Tibial nerve (tissue), 4 donors: ENCODE results near the gene SYT1. TPM values are rescaled to one million over a fixed set of nuclear protein-coding genes. Genes with fewer than 3 reads are reported as not detected.

Experiments used
- DNase-seq, 2 donors: peaks; one replicate each; pipeline ENCODE4 v3.0.0-alpha.2; 2019; ENCODE audit warnings: low spot score in 2 of 2
- H3K27ac ChIP-seq, 4 donors: fragments of 200-600 bp; sonication (generic) in 3 of 4; one replicate each; pipeline ENCODE4 v1.5.1; 2017 to 2019; ENCODE audit warnings: mild to moderate bottlenecking in 1 of 4
- H3K27me3 ChIP-seq, 2 donors: fragments of 200-600 bp; sonication (generic) in 1 of 2; one replicate each; pipeline versions ENCODE4 v1.5.1 to v1.6.0; 2017 to 2019
- H3K36me3 ChIP-seq, 3 donors: fragments of 200-600 bp; sonication (generic); one replicate each; pipeline ENCODE4 v1.5.1; 2018 to 2019
- H3K4me1 ChIP-seq, 4 donors: fragments of 200-600 bp; sonication (generic) in 3 of 4; one replicate each; pipeline ENCODE4 v1.5.1; 2017 to 2019
- H3K4me3 ChIP-seq, 4 donors: fragments of 200-600 bp; sonication (generic) in 3 of 4; one replicate each; pipeline ENCODE4 v1.5.1; 2017 to 2019; ENCODE audit warnings: mild to moderate bottlenecking in 1 of 4, moderate library complexity in 1 of 4
- H3K9me3 ChIP-seq, 4 donors: fragments of 200-600 bp; sonication (generic) in 3 of 4; one replicate each; pipeline ENCODE4 v1.5.1; 2017 to 2019
- EP300 ChIP-seq, 2 donors: sonication (generic); formaldehyde crosslinking; IDR thresholded peaks; one replicate each; pipeline ENCODE4 v1.6.1; 2017; ENCODE audit warnings: antibody characterized with exemption in 2 of 2, mild to moderate bottlenecking in 1 of 2
- POLR2A ChIP-seq, 2 donors: fragments of 450-650 bp; IDR thresholded peaks; one replicate each; pipeline ENCODE4 v1.6.1; 2017; ENCODE audit warnings: antibody characterized with exemption in 2 of 2, mild to moderate bottlenecking in 2 of 2, moderate library complexity in 2 of 2
- WGBS, 2 donors: methylation state at CpG; one replicate each; pipeline ENCODE4 v1.1.5; 2018; 5-methylcytosine and 5-hydroxymethylcytosine counted together
- total RNA-seq, 4 donors: library from RNA; depleted of rRNA; stranded (reverse); fragments of >200 nt; gene quantifications; one replicate each; pipeline ENCODE4 v1.1.0, GENCODE V29; 2016
- TF ChIP-seq, protein P1 (sequence below), 5 experiments: fragments of 200-600 bp in 3 of 5; fragments of 450-650 bp in 2 of 5; sonication (generic) in 3 of 5; IDR thresholded peaks; one replicate each; pipeline ENCODE4 v1.5.1; 2016 to 2019; ENCODE audit warnings: antibody characterized with exemption in 5 of 5, mild to moderate bottlenecking in 3 of 5, moderate library complexity in 2 of 5

The SYT1 gene
- total RNA-seq, 4 donors from 2014 or later = 1.8 to 10.3 (median 4.7) TPM

DNA sequence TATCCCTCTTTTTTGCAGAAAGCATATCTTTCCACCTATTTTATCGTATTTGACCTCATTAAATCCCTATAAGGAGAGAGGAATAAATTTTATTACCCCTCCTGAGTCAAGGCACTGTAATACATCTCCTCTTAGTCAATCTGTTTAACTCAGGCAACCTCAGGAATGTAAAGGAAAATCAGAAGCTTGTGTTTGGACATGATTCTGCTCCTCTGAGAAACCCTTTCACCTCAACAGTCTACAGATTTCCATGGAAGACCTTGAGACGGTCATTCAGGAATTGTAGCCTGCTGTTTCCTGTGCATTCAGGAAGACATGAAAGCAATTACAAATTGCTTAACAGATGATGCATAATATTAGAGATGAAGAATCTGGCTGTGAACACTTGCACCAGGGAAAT, 465.4 kb downstream of the SYT1 start:
- Histone ChIP-seq H3K4me1 (no peaks in the 10 kb centered on the region), H3K36me3 (no peaks in the 10 kb centered on the region), H3K27me3 (no peaks in the 10 kb centered on the region), H3K9me3 (no peaks in the 10 kb centered on the region), H3K27ac (no peak overlapping the region), H3K4me3 (no peak overlapping the region)
- 80 to 81% methylated on average over 2 of the region's 2 CpGs for WGBS, 2 donors
- TF ChIP-seq POLR2A (IDR thresholded peaks at IDR 0.05) (no peak), EP300 (IDR thresholded peaks at IDR 0.05) (no peak)
- TF ChIP-seq, protein P1, sequence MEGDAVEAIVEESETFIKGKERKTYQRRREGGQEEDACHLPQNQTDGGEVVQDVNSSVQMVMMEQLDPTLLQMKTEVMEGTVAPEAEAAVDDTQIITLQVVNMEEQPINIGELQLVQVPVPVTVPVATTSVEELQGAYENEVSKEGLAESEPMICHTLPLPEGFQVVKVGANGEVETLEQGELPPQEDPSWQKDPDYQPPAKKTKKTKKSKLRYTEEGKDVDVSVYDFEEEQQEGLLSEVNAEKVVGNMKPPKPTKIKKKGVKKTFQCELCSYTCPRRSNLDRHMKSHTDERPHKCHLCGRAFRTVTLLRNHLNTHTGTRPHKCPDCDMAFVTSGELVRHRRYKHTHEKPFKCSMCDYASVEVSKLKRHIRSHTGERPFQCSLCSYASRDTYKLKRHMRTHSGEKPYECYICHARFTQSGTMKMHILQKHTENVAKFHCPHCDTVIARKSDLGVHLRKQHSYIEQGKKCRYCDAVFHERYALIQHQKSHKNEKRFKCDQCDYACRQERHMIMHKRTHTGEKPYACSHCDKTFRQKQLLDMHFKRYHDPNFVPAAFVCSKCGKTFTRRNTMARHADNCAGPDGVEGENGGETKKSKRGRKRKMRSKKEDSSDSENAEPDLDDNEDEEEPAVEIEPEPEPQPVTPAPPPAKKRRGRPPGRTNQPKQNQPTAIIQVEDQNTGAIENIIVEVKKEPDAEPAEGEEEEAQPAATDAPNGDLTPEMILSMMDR (IDR thresholded peaks at IDR 0.05) = no peak
- no peak for DNase-seq

- 57 to 59% methylated on average over 1 of the region's 1 CpG for WGBS, 2 donors
- Histone ChIP-seq H3K9me3 (no peaks in the 10 kb centered on the region), H3K27ac (no peak overlapping the region), H3K4me3 (no peak overlapping the region), H3K27me3 (no peaks in the 10 kb centered on the region), H3K4me1 (no peaks in the 10 kb centered on the region), H3K36me3 (no peaks in the 10 kb centered on the region)
- no peak for TF ChIP-seq EP300 (IDR thresholded peaks at IDR 0.05)
- TF ChIP-seq, protein P1 (IDR thresholded peaks at IDR 0.05) = no peak
- no peak for TF ChIP-seq POLR2A (IDR thresholded peaks at IDR 0.05)
- DNase-seq = no peak
Observed at GRCh38 chr12:79331870-79332269, 467.3 kb downstream of the SYT1 start.

DNA sequence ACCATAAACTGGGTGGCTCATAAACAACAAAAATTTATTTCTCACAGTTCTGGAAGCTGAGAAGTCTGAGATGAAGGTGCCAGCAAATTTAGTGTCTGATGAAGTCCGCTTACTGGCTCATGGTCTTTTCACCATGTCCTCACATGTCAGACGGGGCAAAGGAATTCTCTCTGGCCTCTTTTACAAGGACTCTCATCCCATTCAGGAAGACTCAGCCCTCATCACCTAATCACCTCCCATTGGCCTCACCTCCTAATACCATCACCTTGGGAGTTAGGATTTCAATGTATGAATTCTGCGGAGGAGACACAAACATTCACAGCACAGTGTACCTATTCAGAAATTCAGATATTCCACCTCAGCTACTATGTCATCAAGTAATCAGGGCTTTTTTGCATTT, 468.6 kb downstream of the SYT1 start:
- H3K27ac ChIP-seq = no peak overlapping the region
- H3K27me3 ChIP-seq = no peaks in the 10 kb centered on the region
- DNase-seq = no peak
- WGBS, 2 donors = 94 to 96% methylated on average over 3 of the region's 3 CpGs
- no peak overlapping the region for H3K4me3 ChIP-seq
- no peaks in the 10 kb centered on the region for H3K36me3 ChIP-seq
- no peaks in the 10 kb centered on the region for H3K4me1 ChIP-seq
- H3K9me3 ChIP-seq = no peaks in the 10 kb centered on the region
- TF ChIP-seq EP300 (IDR thresholded peaks at IDR 0.05) (no peak), POLR2A (IDR thresholded peaks at IDR 0.05) (no peak)
- TF ChIP-seq, protein P1 (IDR thresholded peaks at IDR 0.05) = no peak

DNA sequence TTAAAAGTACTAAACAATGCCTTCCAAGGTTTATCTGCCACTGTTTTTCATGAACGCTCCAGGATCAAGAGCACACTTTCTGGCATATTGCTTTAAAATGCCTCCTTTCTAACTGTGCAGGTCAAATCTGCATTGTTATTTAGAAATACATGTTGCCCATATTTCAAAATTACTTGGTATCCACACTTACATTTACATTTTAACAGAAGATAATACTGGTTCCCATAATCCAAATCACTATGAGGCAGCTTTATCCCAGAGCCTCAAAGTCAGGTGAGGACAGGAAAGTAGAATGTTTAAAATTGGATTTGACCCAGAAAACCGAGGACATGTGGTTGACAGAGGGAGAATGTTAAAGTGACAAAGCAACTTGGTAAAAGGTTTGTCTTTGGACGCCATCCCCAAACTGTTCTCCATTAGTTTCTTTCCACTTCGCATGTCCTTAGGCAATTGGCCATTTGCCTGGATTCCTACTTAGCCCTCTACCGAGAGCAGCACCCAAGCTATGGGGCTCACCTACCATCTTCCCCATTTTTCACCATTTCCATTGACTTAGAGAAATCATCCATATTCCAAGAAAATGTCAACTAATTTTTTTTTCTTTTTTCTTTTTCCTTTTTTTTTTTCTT, 473.2 kb downstream of the SYT1 start:
- Histone ChIP-seq H3K36me3 (no peaks in the 10 kb centered on the region), H3K9me3 (no peaks in the 10 kb centered on the region), H3K27ac (no peak overlapping the region), H3K4me3 (no peak overlapping the region), H3K4me1 (no peaks in the 10 kb centered on the region), H3K27me3 (no peaks in the 10 kb centered on the region)
- 88 to 94% methylated on average over 5 of the region's 5 CpGs for WGBS, 2 donors
- DNase-seq = no peak
- no peak for TF ChIP-seq POLR2A (IDR thresholded peaks at IDR 0.05)
- TF ChIP-seq, protein P1 (IDR thresholded peaks at IDR 0.05) = no peak
- TF ChIP-seq EP300 (IDR thresholded peaks at IDR 0.05) = no peak

DNA sequence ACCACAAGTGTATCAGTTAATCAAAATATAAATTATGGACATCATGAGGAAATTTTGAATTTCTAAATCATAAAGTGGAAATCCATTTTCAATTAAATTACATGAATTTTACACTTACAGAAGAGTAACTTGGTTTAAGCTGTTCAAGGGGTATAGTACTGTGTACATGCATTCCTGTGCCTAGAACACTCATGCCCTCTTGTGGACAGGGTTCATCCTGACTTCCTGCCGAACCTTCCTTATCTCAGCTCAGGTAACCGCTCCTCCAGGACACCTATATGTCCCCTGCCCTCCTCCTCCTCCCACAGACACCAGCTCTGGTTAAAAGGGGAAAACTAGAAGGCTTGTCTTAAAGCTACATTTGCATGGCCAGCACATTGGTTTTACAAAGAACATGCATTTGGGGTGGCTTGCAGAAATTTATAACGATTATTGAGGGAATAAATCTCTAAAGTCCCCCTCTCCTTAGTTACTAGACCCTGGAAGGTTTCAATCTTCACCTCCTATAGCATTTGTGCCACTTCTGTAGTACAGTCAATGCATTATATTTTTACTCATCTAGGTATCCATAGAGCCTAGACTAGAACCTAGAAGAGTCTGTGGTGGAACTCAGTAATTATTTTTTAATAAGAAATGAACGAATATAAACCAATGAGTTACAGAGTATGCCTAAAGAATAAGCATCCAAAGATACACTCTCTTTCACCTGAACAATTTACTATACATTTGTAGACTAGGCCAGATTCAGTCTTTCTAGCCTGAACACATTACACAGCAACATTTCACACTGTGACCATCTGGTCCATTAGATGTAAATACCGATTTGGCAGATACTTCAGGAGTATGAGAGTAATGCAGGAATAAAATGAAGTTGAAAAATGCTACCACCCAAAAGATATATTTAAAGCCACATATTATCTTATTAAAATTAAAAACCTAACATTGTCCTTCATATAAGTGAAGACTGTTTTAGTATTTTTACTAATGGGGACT, 480.6 kb downstream of the SYT1 start:
- H3K9me3 ChIP-seq = no peaks in the 10 kb centered on the region
- no peak overlapping the region for H3K4me3 ChIP-seq
- H3K4me1 ChIP-seq = no peaks in the 10 kb centered on the region
- H3K27me3 ChIP-seq = no peaks in the 10 kb centered on the region
- WGBS, 2 donors = 63 to 67% methylated on average over 5 of the region's 5 CpGs
- DNase-seq = peak in 1 of 2 donors; percentile 12
- H3K36me3 ChIP-seq = no peaks in the 10 kb centered on the region
- H3K27ac ChIP-seq = no peak overlapping the region
- TF ChIP-seq EP300 (IDR thresholded peaks at IDR 0.05) (no peak), POLR2A (IDR thresholded peaks at IDR 0.05) (no peak)
- TF ChIP-seq, protein P1 (IDR thresholded peaks at IDR 0.05) = peak; percentile 27 to 37 (median 35)
